H1 (cell line): Measurements from ENCODE around the gene SCARB1. TPM values are rescaled to one million over a fixed set of nuclear protein-coding genes. Genes with fewer than 3 reads are reported as not detected.

ENCODE experiments used
- CTCF ChIA-PET: fragments of 300-600 bp; sonication (Branson Sonifier 250); formaldehyde crosslinking; loops from one replicate; lab custom pipeline; 2021; ENCODE audit not compliant: partially characterized antibody; lab: Charles Lee
- POLR2A ChIA-PET: fragments of 300-600 bp; sonication (Branson Sonifier 250); formaldehyde crosslinking; loops from one replicate; lab custom pipeline; 2021; ENCODE audit warnings: inconsistent platforms; ENCODE audit not compliant: partially characterized antibody; lab: Charles Lee
- DNase-seq, 2 experiments: peaks; one replicate each; pipeline versions ENCODE4 v3.0.0 to v3.0.0-alpha.2; 2010 to 2022; ENCODE audit warnings: low spot score in 2 of 2, low read depth in 1 of 2, mixed read lengths in 1 of 2
- FAIRE-seq: peaks from 2 replicates; lab custom pipeline; 2011; peaks lifted over from hg19 to GRCh38; lab: Jason Lieb, UNC
- H2AFZ ChIP-seq: 2 replicates; pipeline ENCODE4 v1.8.1; 2012; ENCODE audit warnings: low read length, inconsistent platforms
- H2AK5ac ChIP-seq: 2 replicates; pipeline ENCODE4 v1.6.1; 2013; ENCODE audit warnings: low read depth, low read length
- H2BK120ac ChIP-seq: replicated peaks from 2 replicates; pipeline ENCODE3; 2013; ENCODE audit warnings: low read depth, low read length, inconsistent platforms
- H2BK12ac ChIP-seq: 2 replicates; pipeline ENCODE4 v1.6.1; 2013; ENCODE audit warnings: low read depth, low read length
- H2BK15ac ChIP-seq: 2 replicates; pipeline ENCODE4 v1.6.1; 2013; ENCODE audit warnings: low read length
- H2BK20ac ChIP-seq: 2 replicates; pipeline ENCODE4 v1.6.1; 2013; ENCODE audit warnings: low read length
- H2BK5ac ChIP-seq: 2 replicates; pipeline ENCODE4 v1.6.1; 2013; ENCODE audit warnings: low read depth, low read length
- H3K14ac ChIP-seq: 2 replicates; pipeline ENCODE4 v1.6.1; 2013; ENCODE audit warnings: inconsistent platforms; ENCODE audit not compliant: insufficient read length
- H3K18ac ChIP-seq: 2 replicates; pipeline ENCODE4 v1.6.1; 2013; ENCODE audit warnings: low read length; ENCODE audit errors: extremely low read depth
- H3K23ac ChIP-seq: 2 replicates; pipeline ENCODE4 v1.6.1; 2013; ENCODE audit warnings: inconsistent platforms; ENCODE audit not compliant: insufficient read length
- H3K23me2 ChIP-seq: 2 replicates; pipeline ENCODE4 v1.6.1; 2013; ENCODE audit warnings: low read depth, low read length
- H3K27ac ChIP-seq: 2 replicates; pipeline ENCODE4 v1.6.1; 2011; ENCODE audit warnings: low read depth, low read length, inconsistent platforms
- H3K27me3 ChIP-seq, 4 experiments: replicated peaks in 1 of 4; 1 replicate in 1 of 4; 2 replicates in 3 of 4; pipeline versions ENCODE4 v1.6.1 to v1.8.1; 2011 to 2013; ENCODE audit warnings: low read length in 3 of 4, mild to moderate bottlenecking in 3 of 4, inconsistent platforms in 2 of 4, mixed read lengths in 2 of 4, moderate library complexity in 1 of 4; ENCODE audit not compliant: control insufficient read depth in 3 of 4, insufficient read depth in 3 of 4; ENCODE audit errors: extremely low read depth in 1 of 4
- H3K36me3 ChIP-seq, 4 experiments: 2 replicates each; pipeline versions ENCODE4 v1.6.1 to v1.8.1; 2011 to 2013; ENCODE audit warnings: mild to moderate bottlenecking in 4 of 4, low read length in 3 of 4, moderate library complexity in 2 of 4, control low read depth in 1 of 4, inconsistent platforms in 1 of 4; ENCODE audit not compliant: insufficient read depth in 4 of 4, control insufficient read depth in 2 of 4
- H3K4ac ChIP-seq: replicated peaks from 2 replicates; pipeline ENCODE3; 2013; ENCODE audit warnings: low read length, low read depth, mixed read lengths, inconsistent platforms; ENCODE audit not compliant: insufficient read length
- H3K4me1 ChIP-seq, 4 experiments: replicated peaks in 1 of 4; 1 replicate in 1 of 4; 2 replicates in 3 of 4; pipeline versions ENCODE4 v1.6.1 to v1.8.1; 2011 to 2013; ENCODE audit warnings: low read length in 3 of 4, inconsistent platforms in 2 of 4, mixed read lengths in 1 of 4; ENCODE audit not compliant: insufficient read depth in 4 of 4, control insufficient read depth in 3 of 4
- H3K4me2 ChIP-seq, 2 experiments: 2 replicates each; pipeline versions ENCODE4 v1.6.1 to v1.8.1; 2011 to 2013; ENCODE audit warnings: low read depth in 2 of 2, low read length in 2 of 2, control low read depth in 1 of 2, inconsistent platforms in 1 of 2, mild to moderate bottlenecking in 1 of 2; ENCODE audit not compliant: insufficient read depth in 1 of 2
- H3K4me3 ChIP-seq, 4 experiments: fragments of 200-600, 300-600 bp in 1 of 4; sonication (generic), shearing (Covaris generic), sonication (Bioruptor Twin) in 1 of 4; 2 replicates each; pipeline versions ENCODE4 v1.5.1 to v1.8.1; 2011 to 2016; ENCODE audit warnings: low read length in 4 of 4, low read depth in 3 of 4, control low read depth in 2 of 4, inconsistent platforms in 2 of 4, mild to moderate bottlenecking in 2 of 4, mixed read lengths in 1 of 4, moderate library complexity in 1 of 4; ENCODE audit not compliant: insufficient read depth in 2 of 4; ENCODE audit errors: extremely low read depth in 1 of 4
- H3K56ac ChIP-seq: replicated peaks from 2 replicates; pipeline ENCODE3; 2013; ENCODE audit warnings: low read depth, mild to moderate bottlenecking, mixed read lengths, low read length, inconsistent platforms; ENCODE audit not compliant: insufficient read length
- H3K79me1 ChIP-seq: 2 replicates; pipeline ENCODE4 v1.6.1; 2013; ENCODE audit warnings: low read depth, low read length, control low read depth
- H3K79me2 ChIP-seq, 2 experiments: 2 replicates each; pipeline versions ENCODE4 v1.6.1 to v1.8.1; 2012 to 2013; ENCODE audit warnings: low read length in 2 of 2, mild to moderate bottlenecking in 2 of 2, inconsistent platforms in 1 of 2; ENCODE audit not compliant: insufficient read depth in 2 of 2, control insufficient read depth in 1 of 2
- H3K9ac ChIP-seq, 4 experiments: replicated peaks in 1 of 4; 1 replicate in 1 of 4; 2 replicates in 3 of 4; pipeline versions ENCODE4 v1.6.1 to v1.8.1; 2011 to 2013; ENCODE audit warnings: low read depth in 3 of 4, low read length in 3 of 4, control low read depth in 2 of 4, mild to moderate bottlenecking in 2 of 4, moderate library complexity in 2 of 4, inconsistent platforms in 1 of 4; ENCODE audit errors: extremely low read depth in 1 of 4
- H3K9me3 ChIP-seq, 2 experiments: 2 replicates each; pipeline versions ENCODE4 v1.6.1 to v1.8.1; 2012 to 2013; ENCODE audit warnings: mild to moderate bottlenecking in 2 of 2, moderate library complexity in 2 of 2, control low read depth in 1 of 2, inconsistent platforms in 1 of 2, low read depth in 1 of 2, low read length in 1 of 2, mixed read lengths in 1 of 2; ENCODE audit not compliant: insufficient read depth in 2 of 2
- H4K20me1 ChIP-seq, 2 experiments: replicated peaks in 1 of 2; 2 replicates each; pipeline versions ENCODE3 to v1.8.1; 2011 to 2013; ENCODE audit warnings: inconsistent platforms in 2 of 2, low read length in 2 of 2, mild to moderate bottlenecking in 1 of 2; ENCODE audit not compliant: insufficient read depth in 2 of 2, control insufficient read depth in 1 of 2
- H4K5ac ChIP-seq: 2 replicates; pipeline ENCODE4 v1.6.1; 2013; ENCODE audit warnings: low read length, low read depth, mixed read lengths, inconsistent platforms; ENCODE audit not compliant: insufficient read length
- H4K8ac ChIP-seq: 2 replicates; pipeline ENCODE4 v1.8.0; 2013; ENCODE audit warnings: mild to moderate bottlenecking, moderate library complexity, low read length, inconsistent platforms; ENCODE audit not compliant: insufficient read depth; ENCODE audit errors: extremely low read depth
- H4K91ac ChIP-seq: replicated peaks from 2 replicates; pipeline ENCODE3; 2013; ENCODE audit warnings: low read length, mixed read lengths, inconsistent platforms; ENCODE audit not compliant: insufficient read length
- EGR1 ChIP-seq: IDR thresholded peaks from 2 replicates; pipeline ENCODE4 v1.6.1; 2011; ENCODE audit warnings: low read depth, low read length, borderline replicate concordance
- GABPA ChIP-seq: IDR thresholded peaks from 2 replicates; pipeline ENCODE4 v1.6.1; 2011; ENCODE audit warnings: mild to moderate bottlenecking, low read length, moderate library complexity, borderline replicate concordance; ENCODE audit not compliant: insufficient read depth
- KDM5A ChIP-seq: fragments of 200-600 bp; IDR thresholded peaks from 2 replicates; pipeline ENCODE4 v1.7.1; 2012; ENCODE audit warnings: mild to moderate bottlenecking, low read length, inconsistent platforms, mixed read lengths
- RFX5 ChIP-seq: IDR thresholded peaks from 2 replicates; pipeline ENCODE4 v1.6.1; 2011; ENCODE audit warnings: low read depth, low read length, improper control_type of control experiment, borderline replicate concordance
- TEAD4 ChIP-seq: IDR thresholded peaks from 2 replicates; pipeline ENCODE4 v1.6.1; 2012; ENCODE audit warnings: low read depth, low read length, inconsistent platforms, mixed read lengths
- WGBS, 2 experiments: shearing (Covaris generic) in 1 of 2; methylation state at CpG; one replicate each; pipeline versions ENCODE4 v1.1.6 to v1.1.7; 2013 to 2015; ENCODE audit warnings: low lambda C conversion rate in 2 of 2, mixed read lengths in 2 of 2, inconsistent platforms in 1 of 2, low coverage in 1 of 2, missing lambda C conversion rate in 1 of 2; ENCODE audit not compliant: insufficient replicate concordance in 2 of 2, insufficient coverage in 1 of 2, insufficient read length in 1 of 2; ENCODE audit errors: extremely low coverage in 1 of 2, missing lambda C conversion rate in 1 of 2; 5-methylcytosine and 5-hydroxymethylcytosine counted together
- polyA plus RNA-seq, 7 experiments: library from polyadenylated mRNA; depleted of rRNA in 3 of 7; stranded (reverse) in 5 of 7; unstranded in 2 of 7; fragments of >200 nt in 5 of 7; fragments of 200-250 nt in 2 of 7; gene quantifications; 1 replicate in 5 of 7; 2 replicates in 1 of 7; 4 replicates in 1 of 7; pipeline versions ENCODE4 v1.2.1 to v1.2.3, GENCODE V29; 2011 to 2013; ENCODE audit warnings: missing spikeins in 2 of 7, mixed read lengths in 2 of 7
- total RNA-seq: library from RNA; stranded (reverse); fragmentation: NEBNext Ultra II Directional; extraction: Animal tissue kit (Norgen Biotek cat#: 25700); gene quantifications from 2 replicates; pipeline ENCODE4 v1.2.1, GENCODE V29; 2021

SCARB1 gene
- total and polyA plus RNA-seq, 2 of the 8 experiments (the other 6 are each of a cell fraction or from before 2014, with no cell fraction given): 45.3 to 57.1 TPM

- Histone ChIP-seq H3K4me2 (no peak overlapping the region), H2BK5ac (no peak overlapping the region), H3K79me1 (no peaks in the 10 kb centered on the region), H3K9ac (no peak overlapping the region), H3K36me3 (no peaks in the 10 kb centered on the region), H2BK20ac (0 out of 2 replicates have a peak overlapping the region, but pooled peaks have one; percentile 61), H3K79me2 (no peaks in the 10 kb centered on the region), H2BK15ac (no peak overlapping the region; the same call in 1 of the 2 replicates), H3K27me3 (no peaks in the 10 kb centered on the region), H2AFZ (no peak overlapping the region), H3K4me1 (peaks cover 0 to 6% (median 3%) of the 10 kb centered on the region in 4 experiments; a peak in 3 of 7 replicates), H2BK12ac (no peak overlapping the region), H3K27ac (no peak overlapping the region), H3K4me3 (no peak overlapping the region), H3K9me3 (no peaks in the 10 kb centered on the region), H4K20me1 (peaks cover 0 to 2% of the 10 kb centered on the region in 2 experiments), H3K18ac (no peak overlapping the region), H2AK5ac (no peak overlapping the region), H4K91ac (no peak overlapping the region), H2BK120ac (no peak overlapping the region), H3K23me2 (peaks cover 3% of the 10 kb centered on the region; the same call in 1 of the 2 replicates), H3K4ac (peak overlapping the region; percentile 70), H3K23ac (no peak overlapping the region), H3K56ac (no peak overlapping the region), H4K5ac (no peak overlapping the region), H4K8ac (no peak overlapping the region), H3K14ac (no peak overlapping the region)
- no peak for FAIRE-seq
- POLR2A ChIA-PET: interaction anchor here (1.0 to 2.7 kb wide), 2 partner anchors 14 to 43 kb away, joined by 3 to 8 read pairs; partner anchors contain the start of gene UBC
- 92% methylated on average over 4 of the region's 4 CpGs; no CpG with 5 or more reads in 1 of the 2 experiments for WGBS, 2 experiments
- TF ChIP-seq KDM5A (no peak), TEAD4 (peak; percentile 72), EGR1 (no peak), RFX5 (no peak), GABPA (no peak)
- no peak for DNase-seq
- CTCF ChIA-PET: interaction anchor here (1.0 to 1.4 kb wide), 5 partner anchors 17 to 100 kb away, joined by 3 to 7 read pairs (median 4); no protein-coding TSS in a partner anchor
These were observed 7.6 kb upstream of the SCARB1 start for GRCh38 chr12:124871297-124871696.
